ENCODE data around the gene PDE1A.

The PDE1A gene

DNA sequence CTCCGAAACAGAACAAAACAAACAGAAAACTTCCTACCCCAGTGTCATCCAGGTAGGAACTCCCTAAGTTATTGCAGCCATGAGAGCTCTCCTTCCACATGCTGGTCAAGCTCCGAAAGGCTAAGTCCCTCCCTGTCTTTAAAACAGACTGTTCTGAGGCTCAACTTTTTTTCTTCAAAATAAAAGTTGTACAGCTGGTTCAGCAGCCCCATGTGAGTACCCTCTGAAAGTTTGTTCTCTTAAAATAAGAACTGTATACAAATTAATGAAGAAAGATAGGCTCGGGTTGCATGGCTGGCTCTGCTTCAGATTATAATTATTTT lies at the start of gene PDE1A:
TSS of gene PDE1A (minus strand) at position 119 of the 323 bp plus-strand sequence.
- DNase-seq (ENCODE audit: low spot score) (no peak), FAIRE-seq (no peak)

DNA sequence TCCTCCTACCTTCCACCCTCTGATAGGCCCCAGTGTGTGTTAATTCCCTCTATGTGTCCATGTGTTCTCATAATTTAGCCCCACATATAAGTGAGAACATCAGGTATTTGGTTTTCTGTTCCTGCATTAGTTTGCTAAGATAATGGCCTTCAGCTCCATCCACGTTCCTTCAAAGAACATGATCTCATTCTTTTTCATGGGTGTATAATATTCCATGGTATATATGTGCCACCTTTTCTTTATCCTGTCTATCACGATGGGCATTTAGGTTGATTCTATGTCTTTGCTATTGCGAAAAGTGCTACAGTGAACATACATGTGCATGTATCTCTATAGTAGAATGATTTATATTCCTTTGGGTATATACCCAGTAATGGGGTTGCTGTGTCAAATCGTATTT lies 46.8 kb upstream of the PDE1A start:
- FAIRE-seq (no peak), DNase-seq (ENCODE audit: low spot score) (no peak)

DNA sequence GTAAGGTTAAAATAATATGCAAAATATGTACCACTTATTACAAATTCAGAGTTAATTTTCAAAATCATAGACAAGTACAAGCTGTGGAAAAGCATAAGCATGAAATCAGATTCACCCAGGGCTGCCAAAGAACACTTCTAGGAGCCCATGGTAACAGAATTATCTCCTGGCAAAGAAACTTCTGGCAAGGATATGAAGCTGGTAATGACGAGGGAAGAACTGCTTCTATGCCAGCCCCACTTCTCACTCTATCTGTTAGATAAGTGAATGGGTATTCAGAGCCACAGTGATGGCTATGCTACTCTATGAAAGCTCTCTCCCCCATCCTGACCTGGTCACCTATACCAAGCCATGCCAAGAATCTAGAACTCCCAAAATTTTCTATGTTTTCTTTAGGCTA lies 36.9 kb upstream of the PDE1A start:
- DNase-seq (ENCODE audit: low spot score) = no peak
- no peak for FAIRE-seq

DNA sequence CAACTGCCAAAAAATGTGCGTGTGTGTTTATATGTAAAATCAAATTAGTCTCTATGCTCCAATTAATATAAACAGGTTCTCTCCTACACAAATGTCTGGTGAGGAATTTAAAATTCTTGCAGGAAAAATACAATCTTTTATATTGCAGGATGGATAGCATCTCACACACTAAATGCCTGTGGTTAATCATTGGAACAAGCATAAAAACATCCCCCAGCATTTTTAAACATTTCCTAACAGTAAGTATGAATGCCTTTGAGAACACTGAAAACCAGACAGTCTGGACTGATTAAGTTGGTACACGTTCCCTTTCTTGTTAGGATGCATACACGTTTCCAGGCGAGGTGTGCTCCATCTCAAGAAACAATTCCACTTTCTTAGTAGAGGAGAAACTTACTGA lies 29.9 kb upstream of the PDE1A start:
- FAIRE-seq = no peak
- DNase-seq (ENCODE audit: low spot score) = no peak

DNA sequence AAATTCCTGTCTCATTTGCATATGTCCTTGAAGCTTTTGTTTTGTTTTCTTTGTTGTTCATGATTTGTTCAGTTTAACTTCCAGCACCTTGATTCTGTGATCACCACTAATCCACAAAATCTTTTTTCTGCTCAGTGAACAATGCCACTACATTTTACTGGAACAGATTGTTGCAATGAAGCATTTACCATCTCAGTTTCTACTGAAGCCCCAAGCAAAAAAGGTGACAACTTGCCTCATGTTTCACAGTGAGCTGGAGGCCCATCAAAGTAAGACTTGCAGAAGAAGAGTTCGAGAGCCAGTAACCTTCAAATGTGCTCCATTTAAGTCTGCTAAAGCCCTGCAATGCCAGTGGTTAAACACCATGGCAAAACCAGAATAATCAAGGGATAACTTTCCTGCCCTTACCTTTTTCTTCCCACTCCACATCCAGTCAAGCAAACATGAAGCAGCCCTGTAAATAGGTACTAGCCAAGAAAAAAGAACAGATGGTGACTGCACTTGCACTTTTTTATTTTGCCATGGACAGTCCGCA lies 25.7 kb upstream of the PDE1A start:
- DNase-seq (ENCODE audit: low spot score) (no peak), FAIRE-seq (no peak)

DNA sequence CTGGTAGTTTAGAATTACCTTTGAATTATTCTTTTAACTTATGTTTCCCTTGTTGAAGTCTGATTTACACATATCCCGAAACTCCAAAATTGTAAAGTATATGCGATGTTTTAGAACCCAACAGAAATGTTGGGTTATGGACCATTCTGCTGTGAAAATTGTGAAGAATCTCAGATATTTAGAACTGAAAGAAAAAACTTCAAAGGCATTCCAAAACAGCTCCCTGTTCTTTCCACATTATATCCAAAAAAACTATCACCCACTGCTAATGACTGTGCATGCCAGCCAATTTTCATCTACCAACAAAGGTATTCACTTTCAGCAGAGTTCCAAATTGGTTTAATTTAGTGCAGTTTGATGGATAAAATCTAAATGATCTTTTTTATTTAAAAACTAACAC lies 21.5 kb upstream of the PDE1A start:
- FAIRE-seq = no peak
- no peak for DNase-seq (ENCODE audit: low spot score)

DNA sequence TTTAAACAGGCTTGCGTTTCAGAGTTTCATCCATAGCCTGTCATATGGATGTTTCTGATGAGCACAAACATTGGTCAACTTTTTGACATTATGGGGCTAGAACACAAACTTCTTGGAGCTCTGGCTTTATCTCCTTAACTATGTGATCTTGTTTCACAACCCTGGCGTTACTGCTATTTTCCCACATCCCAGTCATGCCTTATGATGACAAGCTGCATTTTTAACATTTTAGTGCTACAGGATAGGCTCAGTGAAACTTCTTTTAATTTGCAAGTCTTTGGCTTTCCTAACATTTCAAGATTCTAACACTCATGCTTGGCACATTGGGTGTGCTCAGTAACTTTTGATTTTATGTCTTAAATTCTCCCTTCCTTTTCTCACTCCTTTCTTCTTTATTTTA lies 21.0 kb upstream of the PDE1A start:
- FAIRE-seq (no peak), DNase-seq (ENCODE audit: low spot score) (no peak)

DNA sequence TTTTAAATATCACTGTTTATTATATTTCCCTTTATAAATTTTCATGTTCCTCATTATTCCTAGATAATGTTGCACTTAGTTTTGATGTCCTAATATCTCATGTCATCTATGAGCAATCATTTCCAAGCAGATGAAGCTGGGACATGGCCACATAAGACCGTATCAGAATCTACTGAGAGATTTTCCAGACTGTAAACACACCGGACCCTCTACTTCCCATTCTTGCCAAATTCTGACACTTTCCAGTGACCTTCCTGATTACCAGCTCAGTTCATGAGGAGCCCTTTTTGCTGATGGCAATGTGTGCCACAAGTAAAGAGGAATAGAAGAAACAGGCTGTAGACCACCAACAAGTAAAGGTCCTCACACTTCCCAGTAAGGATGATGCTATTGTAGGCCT lies 20.3 kb upstream of the PDE1A start:
- no peak for FAIRE-seq
- no peak for DNase-seq (ENCODE audit: low spot score)

DNA sequence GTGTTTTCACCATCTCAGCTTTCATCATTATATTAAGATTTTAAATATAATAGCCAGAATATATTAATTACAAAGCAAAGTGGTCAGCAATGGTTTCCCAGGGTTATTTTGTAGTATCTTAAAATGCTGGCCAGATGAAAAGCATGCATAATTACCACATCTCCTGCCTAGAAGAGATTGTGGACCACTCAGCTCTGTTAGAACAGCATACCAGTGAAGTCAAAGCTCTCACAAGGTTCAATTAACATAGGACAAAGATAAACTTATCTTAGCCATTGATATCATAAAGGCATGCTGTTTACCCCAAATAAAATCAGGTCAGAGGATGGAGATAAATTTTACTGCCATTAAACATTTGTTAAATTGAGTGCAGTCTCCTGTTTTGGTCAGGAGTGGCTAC lies 19.3 kb upstream of the PDE1A start:
- FAIRE-seq = no peak
- no peak for DNase-seq (ENCODE audit: low spot score)

DNA sequence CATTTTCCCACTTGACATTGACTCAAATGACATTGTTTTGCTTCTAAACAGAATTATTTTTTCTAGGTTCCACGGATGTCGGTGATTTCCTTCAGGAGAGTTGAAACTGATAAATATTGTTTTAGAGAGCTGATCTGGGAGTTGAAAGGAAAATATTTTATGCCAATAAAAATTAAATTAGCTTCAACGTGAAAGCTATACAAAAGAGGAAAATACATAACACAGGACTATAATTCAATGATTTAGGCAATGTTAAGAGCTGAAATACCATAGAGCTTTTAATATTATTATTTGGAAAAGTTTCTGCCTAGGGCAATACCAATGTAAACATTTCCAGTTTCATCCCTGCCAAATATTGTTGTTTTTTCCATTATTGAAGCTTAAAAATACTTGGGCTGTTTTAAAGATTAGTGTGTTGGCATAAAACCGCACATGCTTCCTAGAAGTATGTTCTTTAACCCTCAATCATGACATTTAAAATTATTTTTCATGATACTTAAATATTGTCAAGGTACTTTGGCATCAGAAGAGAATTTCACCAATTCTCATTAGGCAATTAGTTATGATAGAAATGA lies 18.6 kb upstream of the PDE1A start:
- FAIRE-seq (no peak), DNase-seq (ENCODE audit: low spot score) (no peak)

DNA sequence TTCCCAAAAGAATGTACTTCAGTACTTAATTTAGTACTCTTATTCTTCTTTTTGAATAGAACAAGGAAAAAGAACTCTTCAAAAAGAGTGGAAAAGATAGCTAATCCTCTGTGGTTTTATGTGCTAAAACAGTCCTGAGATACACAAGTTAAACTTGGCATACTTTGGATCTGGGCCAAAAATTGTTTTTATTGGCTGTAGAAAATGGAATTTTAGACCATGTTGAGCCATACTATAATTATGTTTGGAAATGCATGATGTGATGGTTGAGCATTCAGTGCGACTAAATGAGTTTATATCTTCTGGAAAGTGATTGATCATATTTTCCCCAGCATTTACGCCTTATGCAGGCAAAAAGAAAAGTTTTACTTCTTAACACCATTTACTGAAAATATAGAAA lies 18.0 kb upstream of the PDE1A start:
- no peak for DNase-seq (ENCODE audit: low spot score)
- FAIRE-seq = no peak

DNA sequence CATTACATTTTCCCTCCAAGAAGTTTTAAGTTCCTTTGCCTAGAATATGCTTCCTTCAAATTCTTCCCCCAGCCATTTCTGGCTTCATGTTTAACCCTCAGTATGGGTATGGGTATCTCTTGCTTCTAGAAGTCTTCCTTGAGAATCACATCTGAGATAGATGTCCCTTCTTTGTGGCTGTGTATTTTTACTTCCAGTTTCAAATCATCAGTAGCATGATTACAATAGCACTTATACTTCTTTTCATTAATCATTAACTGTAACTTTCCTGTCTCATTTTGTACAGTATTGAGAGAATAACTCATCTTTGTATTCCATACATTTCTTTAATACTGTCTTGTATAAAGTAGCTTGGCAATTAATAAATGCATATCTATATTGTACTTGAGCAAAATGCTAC lies 17.3 kb upstream of the PDE1A start:
- FAIRE-seq (no peak), DNase-seq (ENCODE audit: low spot score) (no peak)

DNA sequence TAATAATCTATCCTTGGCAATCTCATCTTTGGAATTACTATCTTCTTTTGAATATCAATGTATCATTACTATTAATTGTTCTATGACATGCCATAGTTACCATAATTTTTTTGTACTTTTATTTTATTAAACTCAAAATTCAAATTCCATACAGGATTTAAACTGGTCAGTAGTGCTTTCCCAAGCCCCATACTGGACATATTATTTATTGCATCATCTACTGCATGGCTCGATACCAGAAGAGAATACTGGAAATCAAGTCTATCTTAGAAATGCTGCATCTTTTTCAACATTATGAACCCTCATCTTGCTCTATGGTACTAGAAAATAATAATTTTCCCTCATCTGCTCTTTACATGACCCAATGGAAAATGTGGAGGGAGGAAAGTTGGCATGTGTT lies 9.4 kb upstream of the PDE1A start:
- no peak for DNase-seq (ENCODE audit: low spot score)
- FAIRE-seq = no peak

DNA sequence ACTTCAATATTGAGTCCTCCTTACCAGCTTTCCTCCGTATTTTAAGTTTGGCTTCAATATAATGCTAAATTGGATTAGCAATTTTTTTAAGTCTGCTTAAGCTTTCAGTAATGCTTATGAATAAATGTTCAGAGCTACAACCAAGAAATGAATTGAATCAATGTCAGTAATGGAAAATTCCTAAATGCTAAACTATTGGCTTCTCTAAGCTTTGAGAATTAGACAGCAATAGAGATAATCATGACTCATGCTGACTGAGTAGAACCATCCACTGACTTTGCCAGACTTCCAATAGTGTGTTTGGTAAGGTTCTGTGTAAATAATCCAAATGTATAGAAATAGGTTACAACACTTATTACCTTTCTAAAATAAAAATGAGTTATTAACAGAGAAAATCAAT lies 8.9 kb upstream of the PDE1A start:
- DNase-seq (ENCODE audit: low spot score) = no peak

DNA sequence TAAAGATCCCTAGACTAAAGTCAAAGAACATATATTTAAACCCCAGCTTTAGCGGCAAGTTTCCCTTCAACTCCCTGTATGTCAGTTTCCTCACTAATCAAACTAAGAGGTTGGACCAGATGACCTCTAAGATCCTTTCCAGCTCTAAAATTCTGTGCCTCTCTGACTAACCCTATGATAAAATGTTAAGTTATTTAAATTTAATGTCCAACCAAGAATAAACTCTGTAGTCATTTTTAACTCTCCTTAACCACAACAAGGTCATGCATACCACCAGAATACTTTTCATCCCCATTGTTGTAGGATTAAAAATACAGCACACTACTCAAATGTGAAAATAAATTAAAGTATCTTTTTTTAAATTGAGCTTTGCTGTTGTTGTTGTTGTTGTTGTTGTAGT lies 5.2 kb upstream of the PDE1A start:
- FAIRE-seq (no peak), DNase-seq (ENCODE audit: low spot score) (no peak)

More for the DNA sequence above, 8.9 kb upstream of the PDE1A start:
- FAIRE-seq = no peak

DNA sequence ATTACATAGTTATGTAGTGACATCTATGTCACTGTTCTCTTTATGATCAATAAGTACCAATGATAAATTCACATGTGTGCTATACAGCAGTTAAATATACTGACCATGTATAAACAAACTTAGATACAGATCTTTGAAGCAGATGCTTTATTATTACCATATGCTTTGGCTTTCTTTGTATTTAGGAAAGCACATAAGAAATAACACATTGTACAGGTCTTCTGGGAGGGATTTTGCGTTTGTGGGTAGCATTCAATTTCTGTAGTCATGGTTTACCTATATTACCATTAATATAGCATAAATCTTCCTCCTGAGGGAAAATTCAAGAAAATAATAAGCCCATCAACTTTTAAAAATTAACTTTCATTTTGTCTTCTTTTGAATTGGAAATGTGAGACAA lies 1.6 kb upstream of the PDE1A start:
- no peak for DNase-seq (ENCODE audit: low spot score)
- FAIRE-seq = no peak

DNA sequence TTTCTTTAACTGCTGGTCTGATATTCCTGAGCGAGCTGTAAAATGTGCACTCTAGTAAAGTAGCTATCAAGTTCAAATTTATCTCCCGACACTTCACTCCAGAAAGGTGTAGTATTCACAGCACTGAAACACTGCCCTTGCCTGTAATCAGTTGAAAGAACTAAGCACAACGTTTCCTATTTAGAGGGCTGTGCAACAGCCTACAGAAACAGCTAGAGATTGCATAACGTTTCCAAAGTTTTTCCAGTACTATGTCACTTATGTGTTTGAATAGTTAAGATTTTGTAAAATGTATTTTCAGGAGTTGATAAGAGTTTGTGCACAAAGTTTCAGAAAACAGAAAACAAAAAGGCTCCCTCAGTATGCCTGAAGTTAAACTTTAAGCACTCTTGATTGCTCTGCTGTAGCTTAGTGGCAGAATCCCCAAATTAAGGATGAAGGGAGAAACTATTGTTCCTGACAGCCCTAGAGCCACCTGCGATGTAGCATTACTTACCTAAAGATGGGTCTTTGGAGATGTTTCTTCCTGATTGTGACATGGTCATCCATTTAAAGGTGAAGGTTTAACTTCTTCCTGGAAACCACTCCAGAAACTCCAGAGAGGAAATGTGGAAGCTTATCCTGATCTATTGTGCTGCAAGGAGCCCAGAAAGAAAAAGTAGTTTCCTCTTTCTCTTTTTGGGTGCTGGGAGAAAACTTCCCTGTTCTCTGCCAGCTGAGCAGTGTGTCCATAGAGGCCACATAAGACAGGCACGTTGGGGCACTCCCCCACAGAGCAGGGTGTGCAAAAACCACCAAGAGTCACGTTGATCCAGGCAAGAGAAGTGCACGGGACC lies 536 bp downstream of the PDE1A start:
- no peak for DNase-seq (ENCODE audit: low spot score)
- FAIRE-seq = no peak

DNA sequence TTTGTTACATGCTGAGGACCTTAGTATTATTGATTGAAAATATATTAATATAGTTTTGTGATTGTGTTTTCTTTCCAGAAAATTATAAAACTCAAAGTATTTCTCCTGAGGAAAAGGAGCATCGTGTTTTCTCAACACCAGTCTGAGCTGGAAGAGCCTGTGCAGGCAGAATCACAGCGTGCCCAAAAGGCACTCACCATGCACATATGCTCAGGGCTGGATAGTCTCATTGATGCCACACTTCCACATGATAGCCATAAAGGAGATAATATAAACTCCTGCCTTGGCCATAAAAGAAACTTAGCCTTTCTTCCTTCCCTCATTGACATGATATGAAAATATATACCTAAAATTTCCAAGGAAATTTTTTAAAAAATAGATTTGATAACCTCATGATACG lies 4.0 kb downstream of the PDE1A start:
- no peak for DNase-seq (ENCODE audit: low spot score)
- no peak for FAIRE-seq

DNA sequence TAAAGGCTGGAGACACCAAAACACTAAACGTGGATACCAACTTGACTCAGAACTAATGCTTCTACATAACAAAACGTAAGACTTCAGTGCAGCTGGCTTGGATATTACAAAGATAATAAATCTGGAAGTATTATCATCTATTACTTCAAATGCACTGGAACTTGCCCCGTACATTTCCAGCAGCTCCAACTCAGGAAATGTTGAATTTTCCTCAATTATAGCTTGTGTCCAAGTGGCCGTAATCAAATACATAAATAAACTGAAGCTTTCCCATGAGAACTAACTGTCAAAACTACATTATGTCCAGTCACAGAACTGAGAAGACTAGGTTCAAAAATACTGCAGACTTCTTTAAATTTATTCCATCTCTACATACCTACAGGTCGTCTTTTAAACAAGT lies 6.2 kb downstream of the PDE1A start:
- DNase-seq (ENCODE audit: low spot score) (no peak), FAIRE-seq (no peak)

DNA sequence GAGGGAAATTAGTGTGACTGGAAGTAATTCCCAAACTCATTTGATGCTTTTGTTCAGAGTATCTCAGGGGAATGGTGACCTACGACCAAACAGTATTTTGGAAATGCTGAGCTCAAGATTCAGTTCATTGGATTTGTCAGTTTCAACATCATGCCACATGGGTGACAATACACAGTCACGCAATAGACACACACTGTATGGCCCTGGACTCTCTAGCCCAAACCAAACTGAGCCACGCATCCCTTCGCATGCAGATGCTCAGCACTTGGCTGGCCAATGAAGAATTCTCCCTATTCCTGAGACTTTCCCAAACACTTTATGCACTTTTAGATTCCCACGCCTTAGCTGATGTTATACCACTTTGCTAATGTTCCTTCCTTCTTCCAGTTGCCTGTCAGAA lies 10.0 kb downstream of the PDE1A start:
- DNase-seq (ENCODE audit: low spot score) = no peak
- no peak for FAIRE-seq

DNA sequence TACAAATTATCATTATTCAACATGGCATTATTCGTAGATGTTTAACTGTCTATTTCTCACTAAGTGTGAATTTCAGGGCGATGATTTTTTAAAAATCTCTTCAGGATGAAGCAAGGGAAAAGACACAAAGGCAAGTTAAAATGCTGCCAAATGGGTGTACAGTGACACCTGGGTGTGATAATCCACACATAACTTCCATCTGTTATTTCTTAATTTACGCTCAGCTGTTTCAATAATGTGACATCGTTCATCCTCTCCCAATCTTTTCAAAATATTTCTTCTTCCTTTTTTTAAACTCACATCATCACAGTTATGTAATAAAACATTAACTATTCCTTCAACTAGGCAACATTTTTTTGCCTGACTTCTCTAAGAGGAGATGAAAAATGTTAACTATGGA lies 10.6 kb downstream of the PDE1A start:
- DNase-seq (ENCODE audit: low spot score) (no peak), FAIRE-seq (no peak)

DNA sequence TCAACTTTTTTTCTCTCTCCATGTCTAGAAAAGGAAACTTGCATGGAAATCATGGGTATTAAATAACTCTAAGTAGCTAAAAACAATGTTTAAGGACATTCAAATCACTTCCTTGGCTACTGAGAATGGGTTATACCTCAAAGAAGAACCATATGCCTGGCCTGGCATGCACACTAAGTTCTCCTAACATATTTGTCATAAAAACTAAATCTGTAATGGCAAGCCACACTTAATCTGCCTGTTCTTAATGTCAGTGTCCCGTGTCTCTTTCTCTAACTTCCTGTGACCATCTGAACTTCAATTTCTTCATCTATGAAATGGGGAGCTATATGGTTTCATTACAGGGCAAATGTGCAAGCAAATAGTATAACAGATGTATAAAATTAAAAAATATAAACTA lies 11.1 kb downstream of the PDE1A start:
- DNase-seq (ENCODE audit: low spot score) (no peak), FAIRE-seq (no peak)

DNA sequence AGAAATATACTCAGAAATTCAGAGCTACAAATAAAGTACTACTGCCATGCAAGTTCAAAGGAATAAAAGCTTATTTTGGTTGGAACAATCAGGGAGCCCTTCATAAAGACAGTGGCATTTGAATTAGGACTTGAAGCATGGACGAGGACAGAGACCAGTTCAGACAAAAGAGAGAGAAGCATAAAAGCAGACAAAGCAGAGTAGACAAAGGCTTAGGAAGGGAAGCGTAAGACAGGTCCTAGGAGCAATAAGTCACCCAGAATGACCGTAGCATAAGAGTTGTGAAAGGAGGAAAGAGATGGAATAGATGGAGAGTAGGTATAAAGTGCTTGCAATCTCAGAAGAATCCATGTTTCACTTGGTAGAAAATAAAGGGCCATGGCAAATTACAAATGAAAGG lies 14.0 kb downstream of the PDE1A start:
- no peak for FAIRE-seq
- no peak for DNase-seq (ENCODE audit: low spot score)
